Kidney epithelial cell (primary cell): ENCODE measurements around the gene ABLIM1. TPM values are rescaled to one million over a fixed set of nuclear protein-coding genes. Genes with fewer than 3 reads are reported as not detected.

Experiments
- DNase-seq: peaks from one replicate; pipeline ENCODE4 v3.0.0-alpha.2; 2010; ENCODE audit warnings: low read depth
- H3K27me3 ChIP-seq: 2 replicates; pipeline ENCODE4 v1.6.0; 2011; ENCODE audit warnings: low read length; ENCODE audit not compliant: control insufficient read depth, insufficient read depth
- H3K36me3 ChIP-seq: 2 replicates; pipeline ENCODE4 v1.5.1; 2011; ENCODE audit warnings: low read length; ENCODE audit not compliant: control insufficient read depth, insufficient read depth
- H3K4me3 ChIP-seq: 2 replicates; pipeline ENCODE4 v1.5.1; 2011; ENCODE audit warnings: low read depth, mild to moderate bottlenecking, control low read depth, low read length
- total RNA-seq: library from RNA; depleted of rRNA; stranded (reverse); fragments of >200 nt; gene quantifications from 2 replicates; pipeline ENCODE4 v1.2.3, GENCODE V29; 2015
- TF ChIP-seq, protein P1 (sequence below): IDR thresholded peaks from 2 replicates; pipeline ENCODE4 v1.5.1; 2011; ENCODE audit warnings: mild to moderate bottlenecking, moderate library complexity, low read length, control low read depth, inconsistent platforms; ENCODE audit not compliant: insufficient read depth, poor library complexity, severe bottlenecking

Gene ABLIM1
- total RNA-seq, 1 donor from 2014 or later = 41.9 TPM

DNA sequence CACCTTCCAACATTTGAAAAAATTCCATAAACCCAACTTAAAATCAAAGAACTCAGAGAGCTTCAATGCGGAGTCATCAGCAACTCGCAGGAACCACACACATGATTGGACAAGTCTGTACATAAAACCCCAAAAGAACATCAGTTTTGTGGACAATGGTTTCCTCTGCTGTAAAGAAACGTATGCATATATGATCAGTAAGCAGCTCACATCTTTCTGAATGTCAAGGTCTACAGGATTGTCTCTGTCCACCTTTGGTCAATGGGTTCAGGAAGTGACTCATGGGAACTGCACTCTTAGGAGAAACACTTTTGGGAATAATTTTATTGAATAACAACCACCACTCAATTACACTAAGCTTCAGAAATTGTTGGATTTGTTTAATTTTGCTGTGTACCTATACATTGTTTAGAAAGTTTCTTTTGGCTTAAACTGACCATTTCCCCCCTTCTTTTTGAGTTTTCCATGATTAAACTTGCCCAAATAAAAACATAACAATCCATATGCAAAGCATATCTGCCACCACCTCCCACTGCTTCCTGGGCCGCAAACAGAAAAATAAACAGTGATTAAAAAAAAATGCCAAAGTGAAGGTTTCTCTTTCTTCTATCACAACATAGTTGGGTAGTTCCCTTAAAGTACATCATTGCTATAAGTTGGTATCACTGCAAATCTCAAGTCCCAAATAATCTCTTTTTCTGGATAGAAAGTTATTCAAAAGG lies 226.5 kb downstream of the ABLIM1 start:
- no peaks in the 10 kb centered on the region for H3K27me3 ChIP-seq
- no peak for DNase-seq
- TF ChIP-seq, protein P1, sequence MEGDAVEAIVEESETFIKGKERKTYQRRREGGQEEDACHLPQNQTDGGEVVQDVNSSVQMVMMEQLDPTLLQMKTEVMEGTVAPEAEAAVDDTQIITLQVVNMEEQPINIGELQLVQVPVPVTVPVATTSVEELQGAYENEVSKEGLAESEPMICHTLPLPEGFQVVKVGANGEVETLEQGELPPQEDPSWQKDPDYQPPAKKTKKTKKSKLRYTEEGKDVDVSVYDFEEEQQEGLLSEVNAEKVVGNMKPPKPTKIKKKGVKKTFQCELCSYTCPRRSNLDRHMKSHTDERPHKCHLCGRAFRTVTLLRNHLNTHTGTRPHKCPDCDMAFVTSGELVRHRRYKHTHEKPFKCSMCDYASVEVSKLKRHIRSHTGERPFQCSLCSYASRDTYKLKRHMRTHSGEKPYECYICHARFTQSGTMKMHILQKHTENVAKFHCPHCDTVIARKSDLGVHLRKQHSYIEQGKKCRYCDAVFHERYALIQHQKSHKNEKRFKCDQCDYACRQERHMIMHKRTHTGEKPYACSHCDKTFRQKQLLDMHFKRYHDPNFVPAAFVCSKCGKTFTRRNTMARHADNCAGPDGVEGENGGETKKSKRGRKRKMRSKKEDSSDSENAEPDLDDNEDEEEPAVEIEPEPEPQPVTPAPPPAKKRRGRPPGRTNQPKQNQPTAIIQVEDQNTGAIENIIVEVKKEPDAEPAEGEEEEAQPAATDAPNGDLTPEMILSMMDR = no peak
- H3K36me3 ChIP-seq = no peaks in the 10 kb centered on the region
- no peak overlapping the region for H3K4me3 ChIP-seq

DNA sequence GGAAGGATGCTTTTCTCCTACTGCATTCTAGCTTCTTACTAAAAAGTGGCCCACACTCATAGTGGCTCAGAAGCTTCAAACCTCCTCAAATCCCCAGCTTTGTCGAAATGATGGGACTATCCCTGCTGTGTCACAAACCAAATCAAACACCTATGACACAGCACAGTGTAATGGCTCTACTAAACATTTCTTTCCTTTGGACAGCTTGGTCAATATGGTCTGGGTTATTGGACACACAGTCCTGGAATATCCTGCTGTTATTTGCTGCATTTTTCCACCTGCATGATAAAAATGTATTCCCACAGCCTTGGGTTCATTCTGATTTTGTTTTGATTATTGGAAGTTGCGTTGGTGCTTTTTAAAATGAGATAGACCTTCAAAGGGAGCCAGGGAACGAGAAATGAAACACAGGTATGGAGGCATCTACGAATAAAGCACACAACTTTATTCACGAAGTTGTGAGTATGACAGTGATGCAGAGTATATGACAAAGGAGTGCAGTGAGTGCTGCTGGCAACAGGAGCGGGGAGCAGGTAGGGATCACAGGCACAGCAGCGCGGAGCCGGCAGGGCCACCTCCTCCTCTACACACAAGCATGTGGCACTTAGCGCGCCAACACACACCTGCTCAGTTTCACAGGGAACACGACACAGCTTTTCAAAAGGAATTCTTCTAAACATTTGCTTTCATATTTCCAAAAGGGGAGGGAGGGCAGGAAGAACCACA lies 227.2 kb downstream of the ABLIM1 start:
- Histone ChIP-seq H3K4me3 (no peak overlapping the region), H3K36me3 (no peaks in the 10 kb centered on the region)

DNA sequence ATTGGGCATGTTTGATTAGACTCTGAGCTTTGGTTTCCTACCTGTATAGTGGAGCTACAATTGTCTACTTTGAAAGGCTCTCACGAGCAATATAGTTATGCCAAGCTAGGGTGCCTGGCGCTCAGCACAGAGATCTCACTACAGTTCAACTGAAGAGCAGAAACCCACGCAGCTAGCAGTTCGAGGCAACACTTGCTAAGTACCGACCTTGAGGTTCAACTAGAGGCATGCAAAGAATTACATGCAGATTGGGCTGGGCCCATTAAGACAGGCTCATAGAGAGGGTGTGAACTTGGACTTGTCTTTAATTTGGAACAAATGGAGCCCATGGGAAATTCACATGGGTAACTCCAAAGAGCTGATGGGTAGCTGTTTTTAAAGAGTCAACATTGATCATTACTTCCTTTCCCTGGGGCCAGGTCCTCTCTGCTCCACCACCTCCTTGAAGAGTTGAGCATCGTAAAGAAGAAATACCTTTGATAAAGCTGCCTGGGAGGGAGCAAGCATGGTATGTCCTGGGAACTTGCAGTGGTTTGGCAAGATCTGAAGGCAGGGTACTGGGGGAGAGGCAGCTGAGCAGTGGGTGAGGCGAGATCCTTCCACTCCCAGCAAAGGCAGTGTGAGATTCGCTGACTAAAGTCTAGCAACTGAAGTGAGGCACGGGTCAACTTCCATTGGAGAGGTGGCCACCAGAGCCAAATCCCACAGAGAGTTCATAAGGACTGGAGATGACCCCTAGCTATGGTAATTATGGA lies 228.3 kb downstream of the ABLIM1 start:
- TF ChIP-seq, protein P1 = no peak

More for the DNA sequence above, 227.2 kb downstream of the ABLIM1 start:
- H3K27me3 ChIP-seq = no peaks in the 10 kb centered on the region
- TF ChIP-seq, protein P1 = no peak
- DNase-seq = no peak

DNA sequence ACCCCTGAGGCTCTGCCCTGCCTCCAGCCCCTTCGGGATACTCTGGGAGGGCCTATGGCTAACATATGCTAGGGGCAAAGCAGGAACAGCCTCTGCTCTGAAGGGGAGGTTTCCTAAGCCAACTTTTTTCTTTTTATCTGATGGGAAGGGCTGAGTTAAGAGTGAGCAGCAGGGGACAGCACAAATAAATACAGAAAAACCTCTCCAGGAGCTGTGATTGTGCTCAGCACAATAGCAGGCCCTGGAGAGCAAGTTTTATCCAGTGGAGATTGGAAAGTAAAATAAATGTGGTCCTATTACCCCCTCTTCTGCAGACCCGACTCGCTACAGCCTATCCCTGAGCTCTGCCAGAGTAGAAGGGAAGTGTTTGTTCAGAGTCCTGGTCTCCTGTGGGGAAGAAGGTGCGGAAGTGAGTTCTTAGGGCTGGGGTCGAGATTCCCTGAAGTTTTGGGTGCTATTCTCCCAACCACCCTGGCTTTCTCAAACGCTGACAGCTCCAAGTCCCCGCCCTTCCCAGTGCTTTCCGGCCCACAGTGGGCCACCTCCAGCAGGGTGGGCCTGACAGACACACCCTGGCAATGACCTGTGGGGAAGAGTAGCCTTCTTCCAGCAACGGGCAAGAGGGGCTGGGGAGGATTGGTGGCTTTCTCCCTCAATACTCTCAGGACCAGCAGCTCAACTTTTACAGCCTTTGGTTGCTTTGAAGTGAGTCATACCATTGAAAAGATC lies 230.8 kb downstream of the ABLIM1 start:
- H3K4me3 ChIP-seq = no peak overlapping the region
- no peaks in the 10 kb centered on the region for H3K36me3 ChIP-seq
- TF ChIP-seq, protein P1 = no peak
- DNase-seq = no peak
- no peaks in the 10 kb centered on the region for H3K27me3 ChIP-seq

More for the DNA sequence above, 228.3 kb downstream of the ABLIM1 start:
- Histone ChIP-seq H3K27me3 (no peaks in the 10 kb centered on the region), H3K4me3 (no peak overlapping the region), H3K36me3 (no peaks in the 10 kb centered on the region)
- DNase-seq = no peak

DNA sequence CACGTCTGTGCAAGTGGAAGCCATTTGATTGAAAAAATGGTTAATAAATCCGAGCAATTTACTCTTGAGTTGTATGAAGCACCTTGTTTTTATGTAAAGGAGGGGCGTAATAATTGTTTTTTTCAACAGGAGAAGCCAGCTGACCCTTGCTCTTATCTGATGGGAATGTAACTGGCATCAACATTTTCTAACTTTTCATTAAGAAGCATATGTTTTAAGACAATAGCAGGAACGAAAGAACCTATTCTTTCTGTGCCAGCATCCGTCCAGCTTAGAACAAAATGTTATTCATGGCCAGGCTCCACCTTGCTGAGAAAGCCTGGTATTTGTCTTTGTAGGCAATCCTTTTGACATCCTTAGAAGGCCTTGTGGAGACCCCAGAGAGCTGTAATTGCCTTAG lies 231.6 kb downstream of the ABLIM1 start:
- TF ChIP-seq, protein P1 = no peak
- DNase-seq = no peak
- no peak overlapping the region for H3K4me3 ChIP-seq
- no peaks in the 10 kb centered on the region for H3K27me3 ChIP-seq
- H3K36me3 ChIP-seq = no peaks in the 10 kb centered on the region
